DMS 273 treated with DMSO at 0.1 percent for 48 hours (cell line): ENCODE results near the gene CXCR4.
"Not testable (repeated sequence)": the region's sequence is repeated elsewhere in the genome, so short reads cannot be mapped to it uniquely, and the experiment has no call there.

Experiments
- DNase-seq: peaks from one replicate; lab custom pipeline; 2025; lab: John Stamatoyannopoulos, UW

The CXCR4 gene

DNA sequence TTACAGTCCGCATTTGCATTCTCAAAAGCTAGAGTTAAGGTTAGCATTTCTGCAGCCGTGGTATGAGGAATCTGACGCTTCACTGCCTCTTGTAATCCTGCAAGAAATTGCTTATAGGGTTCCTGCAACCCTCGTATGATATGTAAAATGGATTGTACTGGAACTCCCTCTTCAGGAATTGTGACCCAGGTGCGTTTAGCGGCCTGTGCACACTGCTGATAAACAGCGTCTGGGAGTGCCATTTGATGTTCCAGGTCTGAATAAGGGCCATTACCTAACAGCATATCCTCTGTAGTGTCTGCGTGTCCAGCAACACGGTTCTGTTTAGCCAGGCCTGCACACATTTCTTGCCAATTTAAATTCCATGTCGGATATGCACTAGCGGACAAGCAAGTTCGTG is 42.5 kb downstream of the CXCR4 start:
- no peak for DNase-seq

DNA sequence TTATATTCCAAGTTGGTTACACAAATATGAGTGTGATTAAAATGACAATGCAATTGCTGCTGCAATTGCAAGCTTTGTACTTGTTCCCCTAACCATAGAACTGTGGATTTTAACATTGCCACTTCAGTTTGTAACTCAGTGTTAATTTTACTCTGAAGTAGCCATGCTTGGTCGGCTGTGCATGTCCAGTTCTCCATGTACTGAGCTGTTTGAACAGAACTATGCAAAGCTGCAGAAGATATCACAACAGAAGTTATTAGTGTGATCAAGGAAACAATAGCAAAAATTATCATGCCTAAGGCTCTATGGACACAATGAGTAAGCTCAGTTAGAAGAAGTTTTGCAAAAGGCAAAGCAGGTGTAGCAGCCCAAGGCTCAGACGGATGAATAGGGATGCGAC is 45.3 kb downstream of the CXCR4 start:
- DNase-seq: no peak

DNA sequence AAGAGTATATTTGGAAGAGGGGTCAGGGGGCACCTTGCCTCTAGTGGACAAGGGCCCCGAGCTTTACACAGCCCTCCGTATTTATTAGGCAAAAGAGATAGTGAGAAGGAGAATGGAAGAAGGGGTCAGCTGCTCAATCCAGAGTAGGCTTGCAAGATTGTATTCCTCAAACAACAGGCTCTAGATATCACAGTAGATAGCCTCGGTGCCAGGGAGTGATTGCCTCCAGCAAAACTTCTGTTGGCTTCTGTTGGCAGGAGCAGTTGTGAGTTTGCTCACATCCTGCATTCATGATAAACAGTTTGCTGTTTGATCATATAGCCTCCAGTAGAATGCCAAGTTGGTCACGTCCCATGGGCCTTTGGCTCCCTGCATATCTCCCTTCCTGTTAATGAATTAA is 46.1 kb downstream of the CXCR4 start:
- not testable (repeated sequence) for DNase-seq

DNA sequence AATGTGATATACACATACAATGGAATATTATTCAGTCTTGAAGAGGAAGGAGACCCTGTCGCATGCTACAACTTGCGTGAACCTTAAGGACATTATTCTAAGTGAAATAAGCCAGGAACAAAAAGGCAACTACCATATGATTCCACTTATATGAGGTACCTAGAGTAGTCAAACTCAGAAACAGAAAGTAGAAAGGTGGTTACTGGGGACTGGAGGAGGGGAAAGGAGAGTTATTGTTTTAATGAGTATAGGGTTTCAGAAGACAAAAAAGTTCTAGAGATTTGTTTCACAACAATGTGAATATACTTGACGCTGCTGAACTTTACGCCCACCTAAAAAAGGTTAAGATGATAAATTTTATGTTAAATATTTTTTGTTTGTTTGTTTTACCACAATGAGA is 47.0 kb downstream of the CXCR4 start:
- no peak for DNase-seq

- DNase-seq: no peak
Observed at GRCh38 chr2:136069773-136070172, 48.2 kb downstream of the CXCR4 start.

GRCh38 chr2:136068581-136069227 is 49.2 kb downstream of the CXCR4 start:
- no peak for DNase-seq

GRCh38 chr2:136067897-136068580 is 49.9 kb downstream of the CXCR4 start:
- DNase-seq: no peak

DNA sequence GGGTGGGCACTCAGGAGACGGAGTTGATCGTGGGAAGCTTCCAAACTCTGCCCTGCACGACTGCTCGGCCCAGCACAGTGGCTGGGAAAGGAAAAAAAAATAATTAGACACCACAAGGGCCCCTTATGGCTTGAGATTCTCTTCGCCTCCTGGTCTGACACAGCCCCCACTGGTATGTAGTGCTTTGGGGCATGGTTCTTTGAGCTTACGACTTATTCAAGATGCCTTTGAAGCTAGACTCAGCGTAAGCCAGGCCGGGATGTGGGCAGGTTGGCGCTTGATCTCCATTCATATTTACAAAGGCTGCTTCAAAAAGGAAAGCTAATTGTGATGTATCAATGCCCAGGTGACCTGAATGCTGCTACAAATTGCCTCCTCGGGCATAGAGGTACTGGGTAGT is 50.5 kb downstream of the CXCR4 start:
- DNase-seq: no peak

DNA sequence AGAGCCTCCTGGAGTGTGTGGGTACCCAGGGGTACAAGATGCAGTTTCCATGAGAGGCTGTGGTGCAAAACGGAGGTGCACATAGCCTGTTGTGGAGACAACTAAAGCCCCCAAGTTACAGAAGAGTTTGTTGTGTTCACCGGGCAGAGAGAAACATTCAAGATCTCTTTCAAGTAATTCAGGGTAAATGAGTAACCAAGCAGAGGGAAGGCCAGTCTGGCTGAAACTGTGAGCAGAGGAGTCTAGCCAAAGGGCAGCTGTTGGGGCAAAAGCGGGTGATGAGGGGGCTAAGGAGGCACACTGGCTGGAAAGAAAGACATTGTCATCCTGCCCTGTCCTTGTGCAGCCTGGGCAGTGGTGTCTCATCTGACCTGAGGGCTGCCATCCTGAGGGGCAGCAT is 52.0 kb downstream of the CXCR4 start:
- no peak for DNase-seq

DNA sequence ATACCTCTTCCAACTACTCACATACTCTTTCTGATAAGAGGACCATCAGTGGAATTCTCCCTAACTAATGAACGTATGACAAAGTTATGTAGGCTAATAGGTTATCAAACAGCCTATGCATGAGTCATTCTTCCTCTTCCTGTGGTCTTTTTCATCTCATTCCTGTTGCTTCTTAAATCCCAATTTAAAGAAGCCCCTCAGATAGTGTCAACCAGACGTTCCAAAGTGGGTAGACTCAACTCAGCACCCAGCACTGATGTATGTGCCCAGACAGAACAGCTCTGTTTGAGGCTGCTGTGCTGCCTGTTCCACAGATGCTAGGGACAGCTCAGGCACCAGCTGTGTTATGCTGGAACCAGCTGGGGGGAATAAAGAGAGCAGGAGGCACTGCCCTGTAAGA is 52.6 kb downstream of the CXCR4 start:
- no peak for DNase-seq
